GM19463 (cell line): ENCODE results near the gene ANK3.

ENCODE experiments used
- ATAC-seq: cut with Tn5 transposase; IDR thresholded peaks from one replicate; pipeline ENCODE4 v1.9.1; 2021; ENCODE audit warnings: mild to moderate bottlenecking, moderate library complexity; ENCODE audit not compliant: unreplicated experiment

Gene ANK3

DNA sequence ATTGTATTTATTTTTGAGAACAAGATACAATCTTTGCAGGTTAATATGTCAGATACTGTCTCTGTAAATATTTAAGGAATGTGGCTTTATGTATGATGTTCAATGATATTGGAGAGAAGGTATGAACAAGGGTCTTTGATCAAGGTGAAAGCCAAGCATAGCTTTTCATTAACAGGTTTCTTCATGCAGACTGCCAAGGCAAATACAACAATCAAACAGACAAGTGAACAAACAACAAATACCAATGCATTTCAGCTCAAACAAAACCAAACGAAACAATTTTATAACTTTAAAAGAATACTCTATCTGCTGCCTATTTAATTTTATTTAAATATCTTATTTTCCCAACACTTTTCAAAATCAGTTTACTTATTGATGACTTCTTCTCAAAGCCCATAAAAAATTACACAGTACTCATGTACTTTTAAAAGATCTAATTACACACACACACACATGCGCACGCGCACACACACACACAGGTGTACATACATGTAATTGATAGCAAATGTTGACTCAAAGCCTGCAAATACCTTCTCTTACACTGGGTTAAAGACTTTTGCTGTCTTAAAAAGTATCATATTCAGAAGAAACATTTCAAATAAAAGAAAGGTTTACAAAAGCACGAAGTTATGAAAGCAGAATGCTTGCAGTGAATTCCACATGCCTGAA, 282.2 kb downstream of the ANK3 start:
- ATAC-seq = no peak

GRCh38 chr10:60105295-60105695, 284.4 kb downstream of the ANK3 start:
- no peak for ATAC-seq

GRCh38 chr10:60101821-60102220, 287.9 kb downstream of the ANK3 start:
- ATAC-seq = no peak

DNA sequence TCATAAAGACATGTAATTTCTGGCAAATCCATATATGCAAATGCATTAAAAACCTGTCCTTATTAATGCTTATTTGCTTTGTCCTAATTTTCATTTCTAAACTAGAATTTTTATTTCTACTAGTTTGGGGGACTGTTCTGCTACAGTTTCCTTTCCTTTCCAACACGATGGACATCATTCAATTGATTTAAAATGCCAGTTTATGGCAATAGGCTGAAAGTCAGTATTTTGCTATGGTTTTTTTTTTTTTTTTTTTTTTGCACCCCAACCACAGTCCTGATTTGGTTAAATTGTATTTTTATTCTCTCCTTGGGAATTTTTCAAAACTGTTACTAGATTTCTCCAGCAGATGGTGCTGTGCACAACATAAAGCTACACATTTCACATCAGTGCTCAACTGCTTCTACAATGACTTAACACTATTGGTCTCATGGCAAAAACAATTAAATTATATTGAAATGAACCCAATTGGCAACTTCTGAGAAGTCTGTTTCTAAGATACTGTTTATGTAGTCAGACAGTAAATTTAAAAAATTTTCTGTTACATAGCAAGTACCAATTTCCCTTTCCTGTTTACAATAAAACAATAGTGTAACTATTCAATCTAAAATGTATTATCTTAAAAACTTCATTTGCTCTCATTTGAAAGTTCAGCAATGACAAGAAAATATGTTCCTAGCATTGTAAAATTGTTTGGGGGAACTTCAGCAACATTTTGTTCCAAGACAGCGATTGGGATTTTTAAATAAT, 289.5 kb downstream of the ANK3 start:
- peak; percentile 27 for ATAC-seq

GRCh38 chr10:60098677-60099601, 290.7 kb downstream of the ANK3 start:
- ATAC-seq = no peak

- peak; percentile 91 for ATAC-seq
These were observed 292.7 kb downstream of the ANK3 start for GRCh38 chr10:60096761-60097513.

GRCh38 chr10:60093317-60093716, 296.4 kb downstream of the ANK3 start:
- ATAC-seq = no peak

- peak; percentile 79 for ATAC-seq
These were observed 302.8 kb downstream of the ANK3 start for GRCh38 chr10:60086862-60087261.

DNA sequence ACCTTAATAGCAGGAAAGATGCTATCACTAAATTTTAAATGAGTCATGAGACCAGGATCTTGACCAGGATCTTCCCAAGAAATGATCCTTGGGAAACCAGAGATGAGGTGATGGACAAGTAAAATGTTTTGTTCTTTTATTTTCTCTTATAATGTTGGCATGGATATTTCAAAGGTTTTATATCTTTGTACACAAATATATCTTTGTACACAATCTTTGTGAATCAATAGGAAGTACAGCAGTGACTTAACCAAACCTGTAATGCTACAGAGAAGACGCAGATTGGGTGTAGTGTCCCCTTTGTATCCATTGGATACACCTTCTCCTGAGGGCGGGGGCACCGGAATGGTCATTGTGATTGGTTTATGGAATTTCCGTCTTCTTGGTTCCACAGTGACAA, 303.3 kb downstream of the ANK3 start:
- no peak for ATAC-seq

DNA sequence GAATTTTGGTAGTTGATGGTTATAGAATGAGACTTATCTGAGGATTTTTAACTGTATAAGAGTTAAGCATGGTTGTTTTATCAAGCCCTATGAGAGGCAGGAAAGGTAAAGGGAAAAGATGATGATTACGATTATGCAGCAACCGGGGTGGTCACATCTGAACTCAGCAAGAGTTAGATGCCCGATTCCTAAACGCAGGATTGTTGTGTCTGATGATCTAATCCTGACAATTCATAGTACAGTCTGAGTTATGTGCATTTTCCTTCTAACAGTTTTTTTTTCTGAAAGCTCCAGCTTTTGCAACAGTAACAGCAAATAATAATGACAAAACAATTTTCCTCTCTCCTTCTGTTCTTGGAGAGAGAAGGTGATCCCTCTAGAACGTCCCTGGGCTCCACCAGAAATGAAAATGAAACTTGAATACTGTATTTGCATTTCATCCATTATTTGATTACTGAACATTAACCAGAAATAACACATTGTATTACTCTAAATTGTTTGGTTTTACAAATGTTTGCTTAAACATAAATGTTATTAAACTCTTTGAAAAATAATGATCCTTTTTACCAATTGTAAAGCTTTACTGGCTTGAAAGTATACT, 306.8 kb downstream of the ANK3 start:
- no peak for ATAC-seq

- no peak for ATAC-seq
These were observed 307.3 kb downstream of the ANK3 start for GRCh38 chr10:60082341-60082740.

DNA sequence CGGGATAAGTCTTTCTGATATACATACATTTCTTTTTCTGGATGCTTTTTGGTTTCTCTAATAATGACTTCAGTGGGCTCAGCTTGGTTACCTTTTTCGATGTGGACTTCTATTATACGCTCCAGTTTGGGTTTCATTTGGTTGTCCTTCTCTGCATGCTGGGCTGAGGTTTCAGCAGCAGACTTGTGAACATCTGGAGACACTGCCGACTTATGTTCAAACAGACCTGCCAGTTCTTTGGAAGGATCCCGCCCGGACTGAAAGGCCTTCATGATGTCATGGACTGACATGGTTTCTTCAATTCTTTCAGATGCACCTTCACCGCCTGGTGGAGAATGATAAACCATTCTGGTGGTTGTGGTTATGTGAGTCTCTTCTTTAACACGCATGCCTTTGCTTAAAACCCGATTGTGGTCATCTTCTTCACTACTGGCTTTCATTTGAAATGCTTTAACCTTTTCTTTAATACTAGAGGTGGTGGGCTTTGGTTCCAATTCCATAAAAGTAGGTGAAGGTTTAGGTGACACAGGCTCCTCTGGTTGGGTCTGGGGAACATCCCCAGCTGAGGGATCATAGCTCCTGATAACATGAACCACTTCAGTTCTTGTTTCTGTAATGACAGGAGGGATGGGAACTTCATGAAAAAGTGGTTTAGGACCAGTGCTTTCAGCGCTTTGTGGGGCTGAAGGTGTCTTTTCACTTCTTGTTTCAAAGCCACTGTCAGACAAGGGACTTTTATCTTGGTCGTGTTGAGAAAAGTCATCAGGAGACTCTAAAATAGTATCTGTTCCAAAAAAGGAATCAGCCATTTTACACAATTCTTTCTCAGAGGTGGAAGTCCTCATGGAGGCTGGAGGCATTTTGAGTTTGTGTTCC, 315.7 kb downstream of the ANK3 start:
- ATAC-seq = peak; percentile 83

DNA sequence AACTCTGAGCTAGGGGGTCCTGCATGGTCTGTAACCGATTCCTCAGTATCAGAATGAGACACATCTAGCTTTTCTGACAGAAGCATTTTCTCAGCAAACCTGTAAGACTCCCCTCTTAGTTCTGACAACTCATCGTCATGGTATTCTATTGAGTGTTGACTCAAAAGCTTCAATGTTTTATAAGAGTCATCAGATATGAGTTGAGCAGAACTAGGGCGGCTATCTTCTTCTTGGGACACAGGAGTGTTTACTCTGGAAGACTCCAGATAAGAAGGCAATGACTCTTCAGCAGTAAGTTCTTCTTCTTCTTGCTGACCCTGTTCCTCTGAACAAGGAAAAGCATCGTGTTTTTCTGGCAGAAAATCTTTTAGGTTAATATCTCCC, 316.3 kb downstream of the ANK3 start:
- ATAC-seq = no peak

- ATAC-seq = no peak
These were observed 320.4 kb downstream of the ANK3 start for GRCh38 chr10:60069311-60069710.

GRCh38 chr10:60050366-60050765, 339.3 kb downstream of the ANK3 start:
- no peak for ATAC-seq

DNA sequence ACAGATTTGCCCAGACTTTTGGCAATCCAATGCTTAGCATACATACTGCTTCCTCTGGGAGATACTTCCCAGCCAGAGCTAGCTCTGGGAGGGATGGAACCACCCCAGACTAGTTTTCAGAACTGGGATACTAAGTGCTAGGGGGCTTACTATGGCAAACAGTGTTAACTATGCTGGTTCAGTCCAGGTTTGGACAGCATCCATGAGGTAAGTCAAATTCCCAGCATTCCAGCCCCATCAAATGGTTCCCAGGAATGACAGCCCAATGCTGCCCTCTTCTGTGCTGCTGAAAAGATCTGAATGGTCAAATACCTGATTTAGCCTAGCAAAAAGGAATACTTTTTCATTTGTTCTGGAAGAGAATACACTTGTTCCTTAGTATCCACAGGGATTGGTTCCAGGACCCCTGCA, 341.6 kb downstream of the ANK3 start:
- ATAC-seq = no peak

DNA sequence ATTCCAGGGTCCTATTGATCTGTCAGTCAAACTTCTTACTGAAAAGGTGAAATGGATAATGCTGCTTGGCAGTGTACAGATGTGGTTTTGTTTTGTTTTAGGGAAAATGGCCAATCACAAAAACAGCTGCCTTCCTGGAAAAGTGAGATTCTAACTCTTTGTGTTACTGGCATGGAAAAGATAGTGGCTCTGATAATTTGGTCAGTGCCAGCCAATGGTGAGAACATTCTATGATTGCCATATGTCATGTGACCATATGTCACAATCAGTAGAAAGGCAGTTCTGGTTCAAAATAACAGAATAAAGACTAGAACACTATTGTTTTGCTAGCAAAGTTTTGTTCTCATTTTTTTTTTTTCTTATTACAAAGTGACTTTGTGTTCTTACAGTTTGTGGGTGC, 344.1 kb downstream of the ANK3 start:
- no peak for ATAC-seq

GRCh38 chr10:60044971-60045370, 344.7 kb downstream of the ANK3 start:
- ATAC-seq = no peak

DNA sequence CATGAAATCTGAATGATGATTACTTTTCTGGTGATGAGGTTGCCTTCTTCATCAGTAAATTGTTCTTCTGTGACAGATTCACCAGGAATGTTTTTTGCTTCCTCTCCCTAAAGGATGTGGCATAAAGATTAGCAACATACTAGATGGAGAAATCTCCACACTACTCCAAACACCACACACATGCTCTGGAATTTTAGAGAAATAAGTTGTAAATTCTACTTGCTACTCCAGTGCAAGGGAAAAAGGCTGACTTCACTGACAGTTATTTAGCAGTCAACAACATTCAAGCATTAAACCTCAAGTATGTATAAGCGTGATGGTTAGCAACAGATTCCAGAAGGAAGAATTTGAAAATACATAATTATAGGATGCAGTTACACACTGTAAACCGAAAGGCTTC, 345.4 kb downstream of the ANK3 start:
- no peak for ATAC-seq
